ENCODE results near the gene MCAM. TPM values are rescaled to one million over a fixed set of nuclear protein-coding genes. Genes with fewer than 3 reads are reported as not detected.
A peak's percentile ranks its signal among the peaks of the same experiment; 100 is the strongest.

MCAM gene
- total and polyA plus RNA-seq, 2 experiments from 2014 or later = 8.6 to 40.4 TPM

DNA sequence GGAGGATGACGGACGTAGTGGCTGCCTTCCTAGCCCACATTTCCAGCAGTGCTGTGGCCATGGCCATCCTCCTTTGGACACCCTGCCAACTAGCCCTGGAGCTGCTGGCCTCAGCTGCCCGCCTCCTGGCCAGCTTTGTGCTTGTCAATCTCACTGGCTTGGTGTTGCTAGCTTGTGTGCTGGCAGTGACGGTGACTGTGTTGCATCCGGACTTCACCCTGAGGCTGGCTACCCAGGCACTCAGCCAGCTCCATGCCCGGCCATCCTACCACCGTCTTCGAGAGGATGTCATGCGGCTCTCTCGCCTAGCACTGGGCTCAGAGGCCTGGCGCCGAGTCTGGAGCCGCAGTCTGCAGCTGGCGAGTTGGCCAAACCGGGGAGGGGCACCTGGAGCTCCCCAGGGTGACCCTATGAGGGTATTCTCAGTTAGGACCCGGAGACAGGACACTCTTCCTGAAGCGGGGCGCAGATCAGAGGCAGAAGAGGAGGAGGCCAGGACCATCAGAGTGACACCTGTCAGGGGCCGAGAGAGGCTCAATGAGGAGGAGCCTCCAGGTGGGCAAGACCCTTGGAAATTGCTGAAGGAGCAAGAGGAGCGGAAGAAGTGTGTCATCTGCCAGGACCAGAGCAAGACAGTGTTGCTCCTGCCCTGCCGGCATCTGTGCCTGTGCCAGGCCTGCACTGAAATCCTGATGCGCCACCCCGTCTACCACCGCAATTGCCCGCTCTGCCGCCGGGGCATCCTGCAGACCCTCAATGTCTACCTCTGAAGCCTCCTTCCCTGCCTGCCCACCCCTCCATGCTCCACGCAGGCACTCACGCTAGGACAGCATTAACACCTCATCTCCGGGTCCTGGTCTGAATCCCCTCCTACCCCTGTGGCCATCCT is 19.0 kb upstream of the MCAM start:
- H2AFZ ChIP-seq = no peak overlapping the region
- no peaks in the 10 kb centered on the region for H3K9me3 ChIP-seq (ENCODE audit: low read depth)
- no peak for DNase-seq
- peak overlapping the region; percentile 98 for H3K4me2 ChIP-seq (ENCODE audit: unreplicated experiment)
- H3K9me2 ChIP-seq (ENCODE audit: insufficient read depth) = no peaks in the 10 kb centered on the region
- peak overlapping the region; percentile 92 for H3K4me3 ChIP-seq
- peaks cover 29% of the 10 kb centered on the region; the same call in 1 of the 2 replicates for H3K4me1 ChIP-seq (ENCODE audit: insufficient read depth)
- no peaks in the 10 kb centered on the region; the same call in 1 of the 2 replicates for H3K27me3 ChIP-seq (replicated peaks; ENCODE audit: insufficient read depth)
- no peaks in the 10 kb centered on the region for H4K20me1 ChIP-seq (ENCODE audit: insufficient read depth)
- no peak overlapping the region for H3K9ac ChIP-seq
- 85 to 87% methylated on average over 30 of the region's 30 CpGs for WGBS, 2 experiments (ENCODE audit: low coverage in 1 of 2, low lambda C conversion rate in 2 of 2, missing lambda C conversion rate in 2 of 2)
- TF ChIP-seq EZH2 (IDR thresholded peaks at IDR 0.05; ENCODE audit: insufficient read depth, poor library complexity, severe bottlenecking) = no peak
- H3F3A ChIP-seq (ENCODE audit: insufficient read depth) = peaks cover 9% of the 10 kb centered on the region; the same call in 1 of the 2 replicates
- no peaks in the 10 kb centered on the region for H3K36me3 ChIP-seq (ENCODE audit: low read depth)
- in situ Hi-C loops (cut with MboI) = no loop called here
- H3K79me2 ChIP-seq (ENCODE audit: insufficient read depth) = peaks cover 28% of the 10 kb centered on the region
- no peak overlapping the region for H3K27ac ChIP-seq

DNA sequence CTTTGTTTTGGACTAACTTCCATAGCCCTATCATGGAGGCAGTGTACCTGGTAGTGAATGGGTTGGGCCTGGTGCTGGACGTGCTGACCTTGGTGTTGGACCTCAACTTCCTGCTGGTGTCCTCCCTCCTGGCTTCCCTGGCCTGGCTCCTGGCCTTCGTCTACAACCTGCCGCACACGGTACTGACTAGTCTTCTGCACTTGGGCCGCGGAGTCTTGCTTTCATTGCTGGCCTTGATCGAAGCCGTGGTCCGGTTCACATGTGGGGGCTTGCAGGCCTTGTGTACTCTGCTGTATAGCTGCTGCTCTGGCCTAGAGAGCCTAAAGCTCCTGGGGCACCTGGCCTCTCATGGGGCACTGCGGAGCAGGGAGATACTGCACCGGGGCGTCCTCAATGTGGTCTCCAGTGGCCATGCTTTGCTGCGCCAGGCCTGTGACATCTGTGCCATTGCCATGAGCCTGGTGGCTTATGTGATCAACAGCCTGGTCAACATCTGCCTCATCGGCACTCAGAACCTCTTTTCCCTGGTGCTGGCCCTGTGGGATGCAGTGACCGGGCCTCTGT is 18.2 kb upstream of the MCAM start:
- Histone ChIP-seq H3K27ac (peak overlapping the region; percentile 59; the same call in 1 of the 2 replicates), H2AFZ (peak overlapping the region; percentile 81), H3F3A (ENCODE audit: insufficient read depth) (peaks cover 9% of the 10 kb centered on the region; the same call in 1 of the 2 replicates), H3K9me3 (ENCODE audit: low read depth) (no peaks in the 10 kb centered on the region), H3K79me2 (ENCODE audit: insufficient read depth) (peaks cover 28% of the 10 kb centered on the region), H3K4me3 (peak overlapping the region; percentile 92), H3K27me3 (replicated peaks; ENCODE audit: insufficient read depth) (no peaks in the 10 kb centered on the region; the same call in 1 of the 2 replicates), H3K9ac (peak overlapping the region; percentile 95), H3K9me2 (ENCODE audit: insufficient read depth) (no peaks in the 10 kb centered on the region), H3K36me3 (ENCODE audit: low read depth) (no peaks in the 10 kb centered on the region), H3K4me1 (ENCODE audit: insufficient read depth) (peaks cover 29% of the 10 kb centered on the region; the same call in 1 of the 2 replicates), H3K4me2 (ENCODE audit: unreplicated experiment) (peak overlapping the region; percentile 98), H4K20me1 (ENCODE audit: insufficient read depth) (no peaks in the 10 kb centered on the region)
- DNase-seq = no peak
- TF ChIP-seq EZH2phosphoT487 (IDR thresholded peaks at IDR 0.05; ENCODE audit: insufficient read depth, low read depth) = no peak
- no peak for TF ChIP-seq EZH2 (IDR thresholded peaks at IDR 0.05; ENCODE audit: insufficient read depth, poor library complexity, severe bottlenecking)
- 58 to 61% methylated on average over 15 of the region's 15 CpGs for WGBS, 2 experiments (ENCODE audit: low coverage in 1 of 2, low lambda C conversion rate in 2 of 2, missing lambda C conversion rate in 2 of 2)
- in situ Hi-C loops (cut with MboI) = no loop called here

DNA sequence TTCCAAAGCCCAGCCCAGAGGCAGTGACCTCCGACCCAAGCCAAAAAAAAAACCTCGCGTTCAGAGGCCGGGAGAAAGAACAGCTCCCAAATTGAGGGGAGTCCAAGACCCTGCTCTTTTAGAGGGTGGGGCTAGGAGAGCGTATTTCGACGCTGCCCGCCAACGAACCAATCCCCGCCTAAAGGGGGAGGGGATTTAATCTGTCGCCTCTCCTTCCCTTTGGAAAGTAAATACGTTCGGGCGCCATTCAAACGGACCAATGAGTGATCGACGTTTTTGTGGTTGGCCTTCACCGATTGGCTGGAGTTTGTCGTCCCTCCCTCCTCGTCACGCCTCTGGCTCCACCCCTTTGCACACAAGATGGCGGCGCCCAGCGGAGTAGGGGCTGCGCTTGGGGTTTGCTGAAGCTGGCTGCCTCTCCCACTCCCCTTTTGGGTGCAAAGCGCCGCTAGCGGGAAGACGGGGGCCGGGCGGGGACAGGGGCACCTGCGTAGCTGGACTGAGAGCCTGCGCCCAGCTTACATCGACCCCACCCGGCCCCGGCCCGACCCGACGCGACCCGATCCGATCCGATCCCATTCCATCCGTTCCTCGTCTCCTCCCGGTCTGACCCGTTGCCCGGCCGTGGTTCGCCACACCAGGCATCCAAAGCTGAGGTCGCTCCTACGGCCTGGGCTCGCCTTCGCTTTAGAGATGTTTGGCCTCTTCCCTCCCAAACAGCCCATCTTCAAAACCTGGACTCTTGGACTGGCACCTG is 17.4 kb upstream of the MCAM start, which contains the start of gene RNF26:
Gene RNF26, plus strand, starts transcription at position 354 of the 757 bp plus-strand sequence. CDS start 596 bp downstream, outside the sequence.
- in situ Hi-C loops (cut with MboI) = no loop called here
- no peak for TF ChIP-seq EZH2 (IDR thresholded peaks at IDR 0.05; ENCODE audit: insufficient read depth, poor library complexity, severe bottlenecking)
- no peak for TF ChIP-seq EZH2phosphoT487 (IDR thresholded peaks at IDR 0.05; ENCODE audit: insufficient read depth, low read depth)

More for the DNA sequence above, 17.4 kb upstream of the MCAM start, which contains the start of gene RNF26:
- Histone ChIP-seq H3K27ac (peak within 1 kb of the TSS; percentile 59), H2AFZ (peak within 1 kb of the TSS; percentile 81), H3K9me3 (ENCODE audit: low read depth) (no peaks in the 10 kb centered on the region), H3K9ac (peak within 1 kb of the TSS; percentile 95), H3K79me2 (ENCODE audit: insufficient read depth) (peaks cover 28% of the 10 kb centered on the region), H3K4me3 (peak within 1 kb of the TSS; percentile 92), H3K36me3 (ENCODE audit: low read depth) (no peaks in the 10 kb centered on the region), H3K4me2 (ENCODE audit: unreplicated experiment) (peak within 1 kb of the TSS; percentile 98), H3F3A (ENCODE audit: insufficient read depth) (peaks cover 9% of the 10 kb centered on the region; the same call in 1 of the 2 replicates), H4K20me1 (ENCODE audit: insufficient read depth) (no peaks in the 10 kb centered on the region), H3K4me1 (ENCODE audit: insufficient read depth) (peaks cover 29% of the 10 kb centered on the region; the same call in 1 of the 2 replicates), H3K9me2 (ENCODE audit: insufficient read depth) (no peaks in the 10 kb centered on the region), H3K27me3 (replicated peaks; ENCODE audit: insufficient read depth) (no peaks in the 10 kb centered on the region; the same call in 1 of the 2 replicates)
- 1 to 2% methylated on average over 34 to 53 of the region's 54 CpGs for WGBS, 2 experiments (ENCODE audit: low coverage in 1 of 2, low lambda C conversion rate in 2 of 2, missing lambda C conversion rate in 2 of 2)
- DNase-seq = peak; percentile 99
